Tibial nerve (tissue), 4 donors: ENCODE measurements around the gene CTBP1. TPM values are rescaled to one million over a fixed set of nuclear protein-coding genes. Genes with fewer than 3 reads are reported as not detected.

ENCODE experiments used
- DNase-seq, 2 donors: peaks; one replicate each; pipeline ENCODE4 v3.0.0-alpha.2; 2019; ENCODE audit warnings: low spot score in 2 of 2
- H3K27ac ChIP-seq, 4 donors: fragments of 200-600 bp; sonication (generic) in 3 of 4; one replicate each; pipeline ENCODE4 v1.5.1; 2017 to 2019; ENCODE audit warnings: mild to moderate bottlenecking in 1 of 4
- H3K27me3 ChIP-seq, 2 donors: fragments of 200-600 bp; sonication (generic) in 1 of 2; one replicate each; pipeline versions ENCODE4 v1.5.1 to v1.6.0; 2017 to 2019
- H3K36me3 ChIP-seq, 3 donors: fragments of 200-600 bp; sonication (generic); one replicate each; pipeline ENCODE4 v1.5.1; 2018 to 2019
- H3K4me1 ChIP-seq, 4 donors: fragments of 200-600 bp; sonication (generic) in 3 of 4; one replicate each; pipeline ENCODE4 v1.5.1; 2017 to 2019
- H3K4me3 ChIP-seq, 4 donors: fragments of 200-600 bp; sonication (generic) in 3 of 4; one replicate each; pipeline ENCODE4 v1.5.1; 2017 to 2019; ENCODE audit warnings: mild to moderate bottlenecking in 1 of 4, moderate library complexity in 1 of 4
- H3K9me3 ChIP-seq, 4 donors: fragments of 200-600 bp; sonication (generic) in 3 of 4; one replicate each; pipeline ENCODE4 v1.5.1; 2017 to 2019
- EP300 ChIP-seq, 2 donors: sonication (generic); formaldehyde crosslinking; IDR thresholded peaks; one replicate each; pipeline ENCODE4 v1.6.1; 2017; ENCODE audit warnings: antibody characterized with exemption in 2 of 2, mild to moderate bottlenecking in 1 of 2
- POLR2A ChIP-seq, 2 donors: fragments of 450-650 bp; IDR thresholded peaks; one replicate each; pipeline ENCODE4 v1.6.1; 2017; ENCODE audit warnings: antibody characterized with exemption in 2 of 2, mild to moderate bottlenecking in 2 of 2, moderate library complexity in 2 of 2
- WGBS, 2 donors: methylation state at CpG; one replicate each; pipeline ENCODE4 v1.1.5; 2018; 5-methylcytosine and 5-hydroxymethylcytosine counted together
- total RNA-seq, 4 donors: library from RNA; depleted of rRNA; stranded (reverse); fragments of >200 nt; gene quantifications; one replicate each; pipeline ENCODE4 v1.1.0, GENCODE V29; 2016
- TF ChIP-seq, protein P1 (sequence below), 5 experiments: fragments of 200-600 bp in 3 of 5; fragments of 450-650 bp in 2 of 5; sonication (generic) in 3 of 5; IDR thresholded peaks; one replicate each; pipeline ENCODE4 v1.5.1; 2016 to 2019; ENCODE audit warnings: antibody characterized with exemption in 5 of 5, mild to moderate bottlenecking in 3 of 5, moderate library complexity in 2 of 5

CTBP1 gene
- total RNA-seq, 4 donors from 2014 or later = 134 to 255 (median 193) TPM

DNA sequence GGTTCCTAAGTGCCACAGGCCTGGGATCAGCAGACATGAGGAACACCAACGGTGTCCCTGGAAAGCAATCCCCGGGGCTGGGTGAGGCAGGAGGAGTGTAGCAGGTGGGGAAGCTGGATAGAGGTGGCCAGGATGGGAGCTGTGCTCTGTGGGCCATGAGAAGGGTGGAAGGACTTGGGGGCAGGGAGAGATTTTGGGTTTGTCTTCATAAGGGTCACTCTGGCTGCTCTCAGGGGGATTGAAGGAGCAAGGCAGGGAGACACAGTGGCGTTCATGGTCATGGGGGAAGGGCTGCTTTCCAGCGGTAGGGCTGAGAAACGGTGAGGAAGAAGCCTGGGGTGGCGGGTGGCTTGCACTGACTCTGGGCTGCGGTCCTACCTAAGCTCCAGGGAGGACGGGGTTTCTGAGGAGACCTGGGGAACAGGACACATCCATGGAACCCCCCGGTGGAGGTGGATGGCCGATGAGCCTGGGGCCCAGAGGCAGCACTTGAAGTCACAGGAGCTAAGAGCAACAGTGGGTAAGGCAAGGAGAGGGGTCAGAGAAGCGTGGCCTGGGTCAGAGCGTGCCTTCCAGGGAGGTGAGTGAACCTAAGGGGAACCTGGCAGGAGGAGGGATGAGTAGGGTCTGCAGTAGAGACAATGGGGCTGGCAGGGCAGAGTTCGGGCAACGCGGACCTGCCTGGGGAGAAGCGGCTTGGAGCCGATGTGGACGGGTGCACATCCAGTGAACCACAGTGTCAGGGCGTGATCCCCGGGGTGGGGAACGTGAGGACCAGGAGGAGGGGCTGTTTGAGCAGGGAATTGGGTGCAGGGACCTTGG, 12.4 kb upstream of the CTBP1 start:
- WGBS, 2 donors = 92% methylated on average over 21 of the region's 21 CpGs
- no peaks in the 10 kb centered on the region for H3K27me3 ChIP-seq
- H3K4me3 ChIP-seq = no peak overlapping the region
- no peaks in the 10 kb centered on the region for H3K4me1 ChIP-seq
- no peak overlapping the region for H3K27ac ChIP-seq
- peaks cover 0 to 20% (median 0%) of the 10 kb centered on the region in 3 donors for H3K36me3 ChIP-seq
- no peak for TF ChIP-seq POLR2A (IDR thresholded peaks at IDR 0.05)
- TF ChIP-seq, protein P1, sequence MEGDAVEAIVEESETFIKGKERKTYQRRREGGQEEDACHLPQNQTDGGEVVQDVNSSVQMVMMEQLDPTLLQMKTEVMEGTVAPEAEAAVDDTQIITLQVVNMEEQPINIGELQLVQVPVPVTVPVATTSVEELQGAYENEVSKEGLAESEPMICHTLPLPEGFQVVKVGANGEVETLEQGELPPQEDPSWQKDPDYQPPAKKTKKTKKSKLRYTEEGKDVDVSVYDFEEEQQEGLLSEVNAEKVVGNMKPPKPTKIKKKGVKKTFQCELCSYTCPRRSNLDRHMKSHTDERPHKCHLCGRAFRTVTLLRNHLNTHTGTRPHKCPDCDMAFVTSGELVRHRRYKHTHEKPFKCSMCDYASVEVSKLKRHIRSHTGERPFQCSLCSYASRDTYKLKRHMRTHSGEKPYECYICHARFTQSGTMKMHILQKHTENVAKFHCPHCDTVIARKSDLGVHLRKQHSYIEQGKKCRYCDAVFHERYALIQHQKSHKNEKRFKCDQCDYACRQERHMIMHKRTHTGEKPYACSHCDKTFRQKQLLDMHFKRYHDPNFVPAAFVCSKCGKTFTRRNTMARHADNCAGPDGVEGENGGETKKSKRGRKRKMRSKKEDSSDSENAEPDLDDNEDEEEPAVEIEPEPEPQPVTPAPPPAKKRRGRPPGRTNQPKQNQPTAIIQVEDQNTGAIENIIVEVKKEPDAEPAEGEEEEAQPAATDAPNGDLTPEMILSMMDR (IDR thresholded peaks at IDR 0.05) = no peak
- TF ChIP-seq EP300 (IDR thresholded peaks at IDR 0.05) = no peak
- peaks cover 0 to 11% (median 0%) of the 10 kb centered on the region in 4 donors for H3K9me3 ChIP-seq
- DNase-seq = no peak

DNA sequence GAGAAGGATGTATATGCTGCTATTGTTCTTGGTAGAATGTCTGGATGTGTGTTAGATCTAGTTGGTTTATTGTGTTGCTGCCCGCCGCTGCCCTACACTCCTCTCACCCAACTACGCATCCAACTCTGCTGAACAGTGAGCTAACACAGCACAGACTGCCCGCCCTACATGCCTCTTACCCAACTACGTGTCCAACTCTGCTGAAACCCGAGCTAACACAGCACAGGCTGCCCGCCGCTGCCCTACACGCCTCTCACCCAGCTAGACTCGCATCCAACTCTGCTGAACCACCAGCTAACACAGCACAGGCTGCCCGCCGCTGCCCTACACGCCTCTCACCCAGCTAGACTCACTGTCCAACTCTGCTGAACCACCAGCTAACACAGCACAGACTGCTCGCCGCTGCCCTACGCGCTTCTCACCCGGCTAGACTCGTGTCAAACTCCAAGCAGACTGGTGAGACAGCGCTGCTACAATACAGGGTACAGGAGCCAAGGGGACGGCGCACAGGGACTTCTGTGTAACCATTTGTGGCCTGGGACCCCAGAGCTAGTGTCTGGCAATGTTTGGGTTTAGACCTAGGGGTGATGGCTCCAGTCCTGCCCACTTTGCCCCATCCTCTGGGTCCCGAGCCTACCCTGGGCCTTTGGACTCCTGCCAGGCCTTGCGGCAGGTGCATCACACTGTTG, 11.6 kb upstream of the CTBP1 start:
- Histone ChIP-seq H3K4me1 (no peaks in the 10 kb centered on the region), H3K9me3 (peaks cover 0 to 11% (median 0%) of the 10 kb centered on the region in 4 donors), H3K36me3 (peaks cover 0 to 12% (median 0%) of the 10 kb centered on the region in 3 donors), H3K27me3 (no peaks in the 10 kb centered on the region), H3K4me3 (no peak overlapping the region), H3K27ac (no peak overlapping the region)
- no peak for TF ChIP-seq POLR2A (IDR thresholded peaks at IDR 0.05)
- no peak for TF ChIP-seq EP300 (IDR thresholded peaks at IDR 0.05)
- TF ChIP-seq, protein P1 (IDR thresholded peaks at IDR 0.05) = no peak
- 91 to 92% methylated on average over 24 of the region's 24 CpGs for WGBS, 2 donors
- no peak for DNase-seq

DNA sequence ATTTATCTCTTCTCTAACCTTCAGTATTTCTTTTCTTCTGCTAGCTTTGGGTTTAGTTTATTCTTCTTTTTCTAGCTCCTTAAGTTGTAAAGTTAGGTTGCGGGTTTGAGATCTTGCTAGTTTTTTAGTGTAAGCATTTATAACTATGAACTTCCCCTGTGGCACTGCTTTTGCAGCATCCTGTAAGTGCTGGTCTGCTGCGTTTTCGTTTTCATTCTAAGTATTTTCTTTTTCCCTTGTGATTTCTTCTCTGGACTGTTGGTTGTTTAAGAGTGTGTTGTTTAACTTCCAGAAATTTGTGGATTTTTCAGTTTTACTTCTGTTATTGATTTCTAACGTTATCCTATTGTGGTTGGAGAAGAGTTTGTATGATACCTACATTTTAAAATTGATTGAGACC, 11.0 kb upstream of the CTBP1 start:
- Histone ChIP-seq H3K27ac (no peak overlapping the region), H3K4me3 (no peak overlapping the region), H3K36me3 (peaks cover 0 to 6% (median 0%) of the 10 kb centered on the region in 3 donors), H3K4me1 (no peaks in the 10 kb centered on the region), H3K9me3 (peaks cover 0 to 11% (median 0%) of the 10 kb centered on the region in 4 donors), H3K27me3 (no peaks in the 10 kb centered on the region)
- WGBS, 2 donors = 72 to 83% methylated on average over 4 of the region's 4 CpGs
- no peak for DNase-seq
- TF ChIP-seq POLR2A (IDR thresholded peaks at IDR 0.05) (no peak), EP300 (IDR thresholded peaks at IDR 0.05) (no peak)
- TF ChIP-seq, protein P1 (IDR thresholded peaks at IDR 0.05) = no peak

DNA sequence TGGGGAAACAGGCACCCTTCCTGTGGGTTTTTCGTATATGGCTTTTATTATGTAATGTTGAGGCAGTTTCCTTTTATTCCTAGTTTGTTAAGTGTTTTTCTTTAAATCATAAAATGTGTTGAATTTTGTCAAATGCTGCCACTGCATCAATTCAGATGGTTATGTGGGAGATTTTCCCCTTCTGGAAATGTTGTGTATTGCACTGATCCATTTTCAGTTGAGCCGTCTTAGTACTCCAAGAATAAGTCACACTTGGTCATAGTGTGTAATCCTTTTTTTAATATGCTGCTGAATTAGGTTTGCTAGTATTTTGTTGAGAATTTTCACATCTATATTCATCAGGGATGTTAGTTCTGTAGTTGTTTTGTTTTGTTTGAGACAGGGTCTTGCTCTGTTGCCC, 9.5 kb upstream of the CTBP1 start:
- no peak overlapping the region for H3K4me3 ChIP-seq
- 77 to 84% methylated on average over 2 of the region's 2 CpGs for WGBS, 2 donors
- no peaks in the 10 kb centered on the region for H3K4me1 ChIP-seq
- no peak for DNase-seq
- no peak overlapping the region for H3K27ac ChIP-seq
- TF ChIP-seq, protein P1 (IDR thresholded peaks at IDR 0.05) = no peak
- TF ChIP-seq POLR2A (IDR thresholded peaks at IDR 0.05) (no peak), EP300 (IDR thresholded peaks at IDR 0.05) (no peak)
- H3K9me3 ChIP-seq = peaks cover 0 to 11% (median 0%) of the 10 kb centered on the region in 4 donors
- H3K27me3 ChIP-seq = no peaks in the 10 kb centered on the region
- no peaks in the 10 kb centered on the region for H3K36me3 ChIP-seq

DNA sequence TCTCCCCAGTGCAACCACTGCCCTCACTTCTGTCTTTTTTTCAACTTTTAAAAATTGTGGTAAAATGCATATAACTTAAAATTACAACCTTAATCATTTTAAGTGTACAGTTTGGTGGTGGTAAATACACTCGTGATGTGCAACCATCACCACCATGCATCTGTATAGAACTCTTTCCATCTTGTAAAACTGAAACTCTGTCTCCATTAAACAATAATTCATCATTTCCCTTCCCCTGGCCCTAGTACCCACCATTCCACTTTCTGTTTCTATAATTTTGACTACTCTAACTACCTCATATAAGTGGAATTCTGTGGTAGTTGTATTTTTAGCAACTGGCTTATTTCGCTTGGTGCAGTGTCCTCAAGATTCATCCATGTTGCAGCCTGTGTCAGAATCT, 6.8 kb upstream of the CTBP1 start:
- Histone ChIP-seq H3K36me3 (peaks cover 0 to 16% (median 0%) of the 10 kb centered on the region in 3 donors), H3K4me3 (no peak overlapping the region), H3K27me3 (no peaks in the 10 kb centered on the region), H3K27ac (no peak overlapping the region), H3K9me3 (peaks cover 0 to 11% (median 0%) of the 10 kb centered on the region in 4 donors), H3K4me1 (peaks cover 0 to 7% (median 2%) of the 10 kb centered on the region in 4 donors)
- no peak for DNase-seq
- 90 to 97% methylated on average over 2 of the region's 2 CpGs for WGBS, 2 donors
- TF ChIP-seq, protein P1 (IDR thresholded peaks at IDR 0.05) = no peak
- no peak for TF ChIP-seq EP300 (IDR thresholded peaks at IDR 0.05)
- TF ChIP-seq POLR2A (IDR thresholded peaks at IDR 0.05) = no peak
